Epithelial cell of esophagus (primary cell): ENCODE data around the gene SF3A2.
A peak's percentile ranks its signal among the peaks of the same experiment; 100 is the strongest.

ENCODE experiments used
- DNase-seq: peaks from one replicate; pipeline ENCODE4 v3.0.0; 2010; ENCODE audit warnings: low read depth
- H3K4me3 ChIP-seq: 2 replicates; pipeline ENCODE4 v1.5.1; 2011; ENCODE audit warnings: mild to moderate bottlenecking, low read length, control low read depth
- TF ChIP-seq, protein P1 (sequence below): IDR thresholded peaks from 2 replicates; pipeline ENCODE4 v1.5.1; 2011; ENCODE audit warnings: low read depth, mild to moderate bottlenecking, low read length, control low read depth, inconsistent platforms; ENCODE audit not compliant: insufficient read depth; ENCODE audit errors: missing control alignments

SF3A2 gene

DNA sequence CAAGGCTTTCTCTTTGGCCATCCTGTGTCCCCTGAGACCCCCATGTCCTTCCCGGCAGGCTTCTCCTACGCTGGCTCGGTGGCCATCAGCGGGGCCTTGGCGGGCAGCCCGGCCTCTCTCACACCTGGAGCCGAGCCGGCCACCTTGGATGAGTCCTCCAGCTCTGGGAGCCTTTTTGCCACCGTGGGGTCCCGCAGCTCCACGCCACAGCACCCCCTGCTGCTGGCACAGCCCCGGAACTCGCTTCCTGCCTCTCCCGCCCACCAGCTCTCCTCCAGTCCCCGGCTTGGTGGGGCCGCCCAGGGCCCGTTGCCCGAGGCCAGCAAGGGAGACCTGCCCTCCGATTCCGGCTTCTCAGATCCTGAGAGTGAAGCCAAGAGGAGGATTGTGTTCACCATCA lies 14.7 kb upstream of the SF3A2 start:
- no peak overlapping the region for H3K4me3 ChIP-seq
- TF ChIP-seq, protein P1, sequence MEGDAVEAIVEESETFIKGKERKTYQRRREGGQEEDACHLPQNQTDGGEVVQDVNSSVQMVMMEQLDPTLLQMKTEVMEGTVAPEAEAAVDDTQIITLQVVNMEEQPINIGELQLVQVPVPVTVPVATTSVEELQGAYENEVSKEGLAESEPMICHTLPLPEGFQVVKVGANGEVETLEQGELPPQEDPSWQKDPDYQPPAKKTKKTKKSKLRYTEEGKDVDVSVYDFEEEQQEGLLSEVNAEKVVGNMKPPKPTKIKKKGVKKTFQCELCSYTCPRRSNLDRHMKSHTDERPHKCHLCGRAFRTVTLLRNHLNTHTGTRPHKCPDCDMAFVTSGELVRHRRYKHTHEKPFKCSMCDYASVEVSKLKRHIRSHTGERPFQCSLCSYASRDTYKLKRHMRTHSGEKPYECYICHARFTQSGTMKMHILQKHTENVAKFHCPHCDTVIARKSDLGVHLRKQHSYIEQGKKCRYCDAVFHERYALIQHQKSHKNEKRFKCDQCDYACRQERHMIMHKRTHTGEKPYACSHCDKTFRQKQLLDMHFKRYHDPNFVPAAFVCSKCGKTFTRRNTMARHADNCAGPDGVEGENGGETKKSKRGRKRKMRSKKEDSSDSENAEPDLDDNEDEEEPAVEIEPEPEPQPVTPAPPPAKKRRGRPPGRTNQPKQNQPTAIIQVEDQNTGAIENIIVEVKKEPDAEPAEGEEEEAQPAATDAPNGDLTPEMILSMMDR: peak; percentile 5
- DNase-seq: no peak

DNA sequence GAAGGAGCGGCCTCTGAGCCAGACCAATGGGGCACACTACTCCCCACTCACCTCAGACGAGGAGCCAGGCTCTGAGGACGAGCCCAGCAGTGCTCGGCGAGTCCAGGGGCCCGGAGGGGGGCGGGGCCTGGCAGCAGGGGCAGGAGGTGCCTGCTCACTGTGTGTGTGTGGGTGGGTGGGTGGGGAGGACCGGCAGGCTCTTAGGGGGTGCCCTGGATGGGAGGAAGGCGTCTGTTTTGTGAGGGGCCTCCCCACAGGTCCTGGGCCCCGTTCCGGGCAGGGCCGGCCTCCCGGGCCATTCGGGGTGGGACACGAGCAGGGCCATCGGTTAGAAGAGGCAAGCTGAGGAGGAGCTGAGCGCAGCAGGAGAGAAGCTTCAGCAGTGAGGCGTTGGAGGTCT lies 13.2 kb upstream of the SF3A2 start:
- no peak for DNase-seq
- TF ChIP-seq, protein P1: no peak
- H3K4me3 ChIP-seq: no peak overlapping the region

GRCh38 chr19:2223959-2224358 lies 12.7 kb upstream of the SF3A2 start:
- TF ChIP-seq, protein P1: no peak
- no peak for DNase-seq
- no peak overlapping the region for H3K4me3 ChIP-seq

DNA sequence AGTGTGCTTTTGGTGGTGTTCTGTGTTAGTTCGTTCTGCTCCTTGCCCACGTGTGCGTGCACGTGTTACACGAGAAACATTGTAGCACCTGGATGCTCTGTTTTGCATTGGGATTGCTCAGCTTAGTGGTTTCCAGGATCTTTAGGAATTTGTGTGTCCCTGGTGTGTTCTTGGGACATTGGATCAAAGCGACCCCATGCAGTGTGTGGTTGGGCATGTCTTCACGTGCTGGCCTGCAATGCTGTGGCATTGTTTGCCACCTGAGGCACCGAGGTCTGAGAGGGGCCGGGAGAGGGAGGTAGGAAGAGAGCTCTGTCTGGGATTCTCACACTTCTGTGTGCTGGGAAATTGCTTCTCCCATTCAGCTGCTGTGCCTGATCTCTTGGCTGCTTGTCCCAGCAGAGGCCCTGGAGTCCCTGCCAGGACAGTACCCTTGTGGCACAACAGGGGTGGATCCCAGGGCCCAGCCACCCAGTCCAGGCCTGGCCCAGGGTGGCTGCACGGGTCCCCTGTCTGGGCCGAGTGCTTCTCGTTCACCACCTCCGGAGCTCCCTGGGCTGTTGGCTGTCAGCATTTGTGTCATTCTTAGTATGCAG lies 11.8 kb upstream of the SF3A2 start:
- no peak overlapping the region for H3K4me3 ChIP-seq
- TF ChIP-seq, protein P1: no peak
- no peak for DNase-seq

DNA sequence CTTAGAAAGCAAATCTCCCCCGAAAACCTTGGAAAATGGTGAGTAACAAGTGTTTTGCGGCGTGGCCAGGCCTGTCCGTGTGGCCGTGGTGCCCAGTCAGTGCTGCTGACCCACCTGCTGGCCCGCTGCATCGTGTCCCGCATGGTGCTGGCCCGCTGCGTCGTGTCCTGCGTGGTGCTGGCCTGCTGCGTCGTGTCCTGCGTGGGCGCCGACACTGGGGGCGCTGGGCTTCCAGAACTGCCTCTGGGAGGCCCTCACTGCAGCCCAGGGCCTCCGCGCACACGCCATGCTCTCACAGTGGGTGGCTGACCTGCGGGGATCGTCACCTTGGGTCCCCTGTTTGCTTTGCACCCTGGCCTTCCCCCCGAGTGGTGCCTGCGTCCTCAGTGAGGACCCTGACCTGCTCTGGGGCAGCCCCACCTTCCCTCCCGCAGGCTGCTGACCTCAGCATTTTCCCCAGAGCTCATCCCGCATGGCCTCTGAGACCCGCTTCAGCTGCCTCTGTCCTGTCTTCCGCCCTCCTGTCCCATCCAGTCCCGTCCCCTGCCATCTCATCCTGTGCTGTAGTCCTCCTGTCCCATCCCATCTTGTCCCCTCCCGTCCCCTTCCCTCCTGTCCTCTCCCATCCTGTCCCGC lies 11.1 kb upstream of the SF3A2 start:
- TF ChIP-seq, protein P1: no peak
- no peak overlapping the region for H3K4me3 ChIP-seq
- DNase-seq: no peak

GRCh38 chr19:2226051-2226839 lies 10.4 kb upstream of the SF3A2 start:
- no peak overlapping the region for H3K4me3 ChIP-seq
- DNase-seq: no peak

More at GRCh38 chr19:2226051-2226839, 10.4 kb upstream of the SF3A2 start:
- TF ChIP-seq, protein P1: no peak
